ENCODE results near the gene CHN2. TPM values are rescaled to one million over a fixed set of nuclear protein-coding genes. Genes with fewer than 3 reads are reported as not detected.

The CHN2 gene
- total RNA-seq, 1 experiment from 2014 or later = 18.8 TPM

Other genes starting within 250 kb of the CHN2 start
- 0.45 and 0.51 TPM in 2 replicates for gene TRIL, start 236.4 kb upstream of the CHN2 start, total RNA-seq (2022)
- gene CPVL, start 48.2 kb upstream of the CHN2 start, total RNA-seq (2022) = 108 and 109 TPM in 2 replicates

Measured in Caco-2 (cell line).